Body of pancreas (tissue), 4 donors: ENCODE measurements around the gene ADH1C.

ENCODE experiments used
- CTCF ChIP-seq, 7 experiments: fragments of 450-650 bp in 4 of 7; fragments of 200-600 bp in 3 of 7; sonication (generic) in 3 of 7; IDR thresholded peaks; one replicate each; pipeline ENCODE4 v1.5.1; 2016 to 2019; ENCODE audit warnings: antibody characterized with exemption in 7 of 7
- POLR2A ChIP-seq, 3 donors: fragments of 450-650 bp; IDR thresholded peaks; one replicate each; pipeline ENCODE4 v1.6.1; 2016; ENCODE audit warnings: antibody characterized with exemption in 3 of 3, mild to moderate bottlenecking in 2 of 3

DNA sequence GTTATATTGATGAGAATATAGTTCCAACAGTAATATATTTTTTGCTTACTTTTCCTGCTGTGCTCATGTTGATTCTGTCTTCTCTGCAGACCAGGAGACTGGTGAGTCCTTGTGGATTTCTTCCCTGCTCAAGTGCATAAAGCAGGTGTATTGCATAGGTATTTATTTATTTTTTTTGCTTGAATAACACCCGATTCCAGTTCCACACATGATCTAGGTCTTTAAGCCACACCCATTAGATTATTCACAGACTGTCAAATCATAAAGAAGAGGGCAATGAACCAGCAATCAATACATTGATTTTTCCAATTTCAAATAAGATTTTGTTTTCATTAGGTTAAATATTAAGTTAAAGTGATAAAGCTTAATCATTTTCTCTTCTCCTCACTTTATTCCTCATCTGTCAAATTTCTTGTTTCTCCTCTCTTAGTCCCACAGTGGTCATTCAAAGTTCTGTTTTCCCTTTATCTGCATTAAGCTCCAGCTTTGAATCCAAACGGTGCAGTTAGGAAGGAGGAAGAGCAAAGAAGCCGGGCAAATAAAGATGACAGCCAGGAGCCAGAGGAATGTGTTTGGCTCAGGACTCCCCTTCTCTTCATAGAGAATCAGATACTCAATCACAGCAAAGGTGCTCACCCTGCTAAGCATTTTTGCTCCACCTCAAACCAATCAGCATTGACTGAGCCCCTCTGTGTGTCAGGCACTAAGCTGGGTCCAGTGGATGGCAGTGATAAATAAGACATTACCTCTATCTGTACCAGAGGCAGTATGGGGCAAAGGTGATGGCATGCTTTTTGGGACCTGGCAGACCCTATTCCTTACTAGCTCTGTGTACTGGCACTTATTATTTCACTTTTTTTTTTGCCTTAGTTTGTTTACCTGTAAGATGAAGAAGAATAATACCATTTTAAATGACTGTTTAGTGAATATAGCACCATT lies 61.4 kb downstream of the ADH1C start, which contains the start of gene ADH1A:
- TF ChIP-seq CTCF (IDR thresholded peaks at IDR 0.05) (no peak), POLR2A (IDR thresholded peaks at IDR 0.05) (no peak)
